CD4-positive, alpha-beta T cell treated with Interleukin-2 at 100 ng/mL for 4 hours (primary cell): ENCODE results near the gene SUSD5.
"Not testable (repeated sequence)": the region's sequence is repeated elsewhere in the genome, so short reads cannot be mapped to it uniquely, and the experiment has no call there.

Experiments used
- DNase-seq: peaks from one replicate; pipeline ENCODE4 v3.0.0-alpha.2; 2020; ENCODE audit warnings: low spot score

SUSD5 gene

DNA sequence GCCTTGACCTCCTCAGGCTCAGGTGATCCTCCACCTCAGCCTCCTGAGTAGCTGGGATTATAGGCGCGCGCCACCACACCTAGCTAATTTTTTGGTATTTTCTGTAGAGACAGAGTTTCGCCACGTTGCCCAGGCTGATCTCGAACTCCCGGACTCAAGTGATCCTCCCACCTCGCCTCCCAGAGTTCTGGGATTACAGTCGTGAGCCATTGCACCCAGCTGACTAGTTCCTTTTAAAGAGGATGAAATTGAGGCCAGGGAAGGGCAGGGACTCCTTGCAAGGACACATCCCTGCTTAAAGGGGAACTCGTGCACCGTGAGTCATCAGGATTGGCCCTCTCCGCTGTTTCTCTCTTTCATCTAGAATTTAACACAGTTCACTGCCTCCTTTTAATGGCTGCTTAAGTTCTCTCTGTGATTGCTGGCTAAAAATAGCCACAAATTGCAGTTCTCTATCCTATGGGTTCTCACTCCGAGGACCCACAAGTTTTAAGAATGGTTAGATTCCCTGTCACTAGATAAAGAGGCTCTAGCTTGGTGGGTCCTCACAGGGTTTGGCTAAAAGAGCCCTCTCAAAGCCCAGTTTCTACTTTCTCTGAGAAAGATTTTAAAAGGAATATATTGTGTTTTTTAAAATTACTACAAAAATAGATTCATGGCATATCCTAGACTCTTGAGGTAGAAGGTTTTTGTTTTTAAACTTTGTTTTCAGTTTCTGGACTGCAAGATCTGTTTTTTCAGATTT lies 103.4 kb downstream of the SUSD5 start:
- no peak for DNase-seq

DNA sequence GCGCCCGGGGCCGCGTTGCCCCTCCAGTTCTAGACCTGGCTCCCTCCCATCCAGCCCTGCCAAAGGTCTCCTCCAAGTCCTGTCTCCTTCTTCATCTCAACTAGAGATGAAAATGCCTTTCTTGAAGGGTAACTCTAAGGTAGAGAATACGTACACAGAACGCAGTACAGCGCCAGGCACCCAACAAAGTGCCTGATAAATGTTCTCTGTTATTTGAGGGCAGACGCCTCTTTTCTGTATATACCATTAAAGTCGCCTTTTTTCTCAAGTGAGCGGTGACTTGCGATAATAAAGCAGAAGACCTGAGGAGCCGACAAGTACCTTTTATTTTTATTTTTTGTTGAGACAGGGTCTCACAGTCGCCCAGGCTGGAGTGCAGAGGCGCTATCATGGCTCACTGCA lies 104.0 kb downstream of the SUSD5 start:
- DNase-seq = no peak

DNA sequence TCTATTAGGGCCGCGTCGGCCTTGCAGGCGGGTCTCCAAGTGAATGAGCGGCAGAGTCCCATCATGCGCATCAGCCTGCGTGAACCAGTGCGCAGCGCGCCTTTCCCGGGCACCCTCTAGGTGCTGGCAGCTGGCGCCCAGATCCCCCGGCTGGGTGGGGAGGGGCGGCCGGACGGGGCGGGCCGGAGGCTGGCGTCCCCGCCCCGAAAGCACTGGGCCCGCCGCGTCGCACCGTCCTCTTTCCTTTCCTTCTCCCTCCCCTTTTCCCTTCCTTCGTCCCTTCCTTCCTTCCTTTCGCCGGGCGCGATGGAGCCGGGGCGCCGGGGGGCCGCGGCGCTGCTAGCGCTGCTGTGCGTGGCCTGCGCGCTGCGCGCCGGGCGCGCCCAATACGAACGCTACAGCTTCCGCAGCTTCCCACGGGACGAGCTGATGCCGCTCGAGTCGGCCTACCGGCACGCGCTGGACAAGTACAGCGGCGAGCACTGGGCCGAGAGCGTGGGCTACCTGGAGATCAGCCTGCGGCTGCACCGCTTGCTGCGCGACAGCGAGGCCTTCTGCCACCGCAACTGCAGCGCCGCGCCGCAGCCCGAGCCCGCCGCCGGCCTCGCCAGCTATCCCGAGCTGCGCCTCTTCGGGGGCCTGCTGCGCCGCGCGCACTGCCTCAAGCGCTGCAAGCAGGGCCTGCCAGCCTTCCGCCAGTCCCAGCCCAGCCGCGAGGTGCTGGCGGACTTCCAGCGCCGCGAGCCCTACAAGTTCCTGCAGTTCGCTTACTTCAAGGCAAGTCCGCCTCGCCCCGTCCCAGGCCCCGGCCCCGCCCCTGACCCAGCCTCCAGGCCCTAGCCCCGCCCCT lies 104.6 kb downstream of the SUSD5 start, which contains the start of gene CRTAP:
TSS of gene CRTAP (plus strand) at position 243 of the 850 bp plus-strand sequence. CDS start at position 307, 64 bp downstream.
- peak; percentile 89 for DNase-seq

DNA sequence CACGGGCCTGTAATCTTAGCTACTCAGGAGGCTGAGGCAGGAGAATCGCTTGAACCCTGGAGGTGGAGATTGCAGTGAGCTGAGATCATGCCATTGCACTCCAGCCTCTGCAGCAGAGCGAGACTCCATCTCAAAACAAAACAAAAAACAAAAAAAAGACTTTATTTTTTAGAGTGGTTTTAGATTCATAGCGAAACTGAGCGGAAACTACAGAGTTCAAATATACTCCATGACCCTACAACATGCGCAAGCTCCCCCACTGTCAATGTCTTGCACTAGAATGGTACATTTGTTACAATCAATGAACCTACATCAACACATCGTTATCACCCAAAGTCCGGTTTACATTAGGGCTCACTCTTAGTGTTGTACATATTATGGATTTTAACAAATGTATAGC lies 107.0 kb downstream of the SUSD5 start:
- no peak for DNase-seq

DNA sequence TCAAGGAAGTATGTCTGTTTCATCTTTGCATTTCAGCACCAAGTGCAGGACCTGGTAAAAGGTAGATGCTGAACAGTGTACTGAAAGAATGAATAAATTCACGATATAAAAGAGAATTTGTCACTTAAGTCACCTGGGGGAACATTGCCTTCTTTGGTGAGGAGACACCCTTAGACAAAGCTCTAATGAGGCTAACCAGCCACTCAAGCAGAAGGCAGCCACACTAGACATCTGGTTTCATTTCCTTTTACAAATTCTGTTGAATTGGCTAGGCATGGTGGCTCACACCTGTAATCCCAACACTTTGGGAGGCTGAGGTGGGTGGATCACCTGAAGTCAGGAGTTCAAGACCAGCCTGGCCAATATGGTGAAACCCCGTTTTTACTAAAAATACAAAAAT lies 111.8 kb downstream of the SUSD5 start:
- DNase-seq = not testable (repeated sequence)

DNA sequence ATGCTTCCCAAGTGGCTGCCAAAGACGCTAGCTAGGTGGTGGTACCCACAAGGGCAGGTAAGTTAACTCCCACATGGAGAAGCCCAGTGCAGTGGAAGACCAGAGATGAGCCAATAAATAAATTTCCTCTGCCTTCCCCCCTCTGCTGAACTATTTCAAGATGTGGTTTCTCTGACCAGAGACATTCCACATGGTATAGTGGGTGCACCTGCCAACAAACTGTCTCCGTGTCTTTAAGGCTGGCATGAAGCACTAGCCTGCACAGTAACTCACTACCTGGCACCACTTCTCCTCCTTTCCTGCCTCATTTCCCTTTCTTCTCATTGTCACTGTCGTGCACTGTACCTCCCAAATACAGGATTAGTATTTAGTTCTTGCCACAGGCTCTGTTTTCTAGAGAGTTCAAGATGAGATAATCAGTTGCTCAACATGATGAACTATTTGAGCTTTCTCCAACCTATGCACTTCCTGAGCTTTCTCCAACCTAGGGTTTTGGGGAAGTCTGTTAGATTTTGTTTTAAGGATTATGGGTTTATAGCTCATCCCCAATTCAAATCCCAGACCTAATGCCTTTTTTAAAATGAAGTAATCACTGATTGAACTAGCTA lies 113.2 kb downstream of the SUSD5 start:
- no peak for DNase-seq

DNA sequence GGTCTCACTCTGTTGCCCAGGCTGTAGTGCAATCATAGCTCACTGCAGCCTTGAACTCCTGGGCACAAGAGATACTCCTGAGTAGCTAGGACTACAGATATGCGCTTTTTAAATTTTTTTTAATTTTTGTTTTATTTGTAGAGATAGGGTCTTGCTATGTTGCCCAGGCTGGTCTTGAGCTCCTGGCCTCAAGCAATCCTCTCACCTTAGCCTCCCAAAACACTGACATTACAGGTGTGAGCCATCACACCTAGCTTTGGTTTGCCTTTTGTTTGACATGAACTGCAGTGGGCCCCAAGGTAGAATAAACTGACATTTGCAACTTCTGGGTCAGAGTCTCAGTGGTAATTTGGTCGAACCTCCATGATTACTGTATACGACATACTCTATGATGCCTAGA lies 113.8 kb downstream of the SUSD5 start:
- DNase-seq = no peak

DNA sequence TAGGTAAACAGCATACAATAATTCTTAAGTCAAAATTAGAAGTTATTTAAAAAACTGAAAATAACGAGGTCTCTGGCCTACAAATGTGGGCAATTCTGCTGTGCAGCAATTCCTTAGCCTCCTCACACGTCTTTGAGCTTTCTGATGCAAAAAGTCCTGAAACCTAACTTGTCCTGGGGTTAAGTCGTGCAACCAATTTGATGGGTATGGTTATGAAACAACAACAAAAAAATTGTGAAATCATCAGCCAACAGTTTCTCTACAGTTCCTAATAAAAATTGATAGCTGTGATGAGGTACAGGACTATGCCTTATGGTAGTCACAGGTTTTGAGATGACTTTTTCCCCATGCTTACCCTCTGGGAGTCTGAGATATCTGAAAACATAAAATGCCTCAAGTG lies 115.1 kb downstream of the SUSD5 start:
- DNase-seq = no peak

DNA sequence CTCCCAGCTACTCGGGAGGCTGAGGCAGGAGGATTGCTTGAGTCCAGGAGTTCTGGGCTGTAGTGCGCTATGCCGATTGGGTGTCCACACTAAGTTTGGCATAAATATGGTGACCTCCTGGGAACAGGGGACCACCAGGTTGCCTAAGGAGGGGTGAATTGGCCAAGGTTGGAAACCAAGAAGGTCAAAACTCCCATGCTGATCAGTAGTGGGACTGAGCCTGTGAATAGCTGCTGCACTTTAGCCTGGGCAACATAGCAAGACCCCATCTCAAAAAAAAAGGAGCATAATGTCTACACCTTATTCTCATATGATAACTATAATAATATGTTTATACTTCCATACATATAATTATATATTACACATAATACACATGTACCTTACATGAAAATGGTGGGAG lies 115.6 kb downstream of the SUSD5 start:
- DNase-seq = no peak

DNA sequence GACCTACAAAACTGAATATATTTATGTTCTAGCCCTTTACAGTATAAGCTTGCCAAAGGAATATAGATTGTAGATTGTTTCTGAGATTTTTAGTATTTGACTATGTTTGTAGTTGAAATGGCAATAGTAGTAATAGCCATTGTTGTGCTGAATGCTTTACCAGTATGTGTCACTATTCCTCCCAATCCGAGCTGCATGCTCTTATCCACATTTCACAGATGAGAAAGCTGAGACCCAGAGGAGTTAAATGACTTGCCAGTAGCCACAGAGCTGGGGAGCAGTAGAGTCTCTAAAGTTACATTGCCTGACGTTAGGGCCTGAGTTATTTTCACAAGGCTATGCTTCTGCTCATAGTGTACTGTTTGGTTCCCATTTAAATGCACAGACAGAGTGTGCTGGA lies 118.4 kb downstream of the SUSD5 start:
- DNase-seq = no peak
